GM12891 (cell line): ENCODE results near the gene AKAP9.

Source experiments
- POLR2AphosphoS5 ChIP-seq: IDR thresholded peaks from 2 replicates; pipeline ENCODE4 v1.6.1; 2011; ENCODE audit warnings: low read depth, low read length, control low read depth
- TAF1 ChIP-seq: IDR thresholded peaks from 2 replicates; pipeline ENCODE4 v1.6.1; 2011; ENCODE audit warnings: low read depth, low read length, control low read depth

DNA sequence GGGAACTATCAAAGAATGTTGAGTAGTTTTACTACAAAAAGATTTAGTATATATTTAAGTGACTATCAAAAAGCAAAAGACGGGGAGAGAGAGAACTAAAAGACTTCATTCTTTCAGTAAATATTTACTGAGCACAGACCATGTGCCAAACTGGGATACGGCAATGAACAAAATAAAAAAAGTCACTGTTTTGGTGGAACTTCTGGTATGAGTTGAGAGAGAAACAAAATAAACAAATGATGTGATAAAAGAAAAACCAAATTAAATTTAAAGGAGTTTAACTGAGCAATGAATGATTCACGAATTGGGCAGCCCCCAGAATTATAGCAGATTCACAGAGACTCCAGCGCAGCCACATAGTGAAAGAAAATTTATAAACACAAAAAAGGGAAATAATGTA is 17.8 kb upstream of the AKAP9 start:
- TF ChIP-seq TAF1 = no peak
- TF ChIP-seq POLR2AphosphoS5 = no peak
